Liver (tissue), 9 donors: Measurements from ENCODE around the gene KCNJ3. TPM values are rescaled to one million over a fixed set of nuclear protein-coding genes. Genes with fewer than 3 reads are reported as not detected.

Experiments used
- DNase-seq: peaks from one replicate; pipeline ENCODE4 v3.0.0-alpha.2; 2017; ENCODE audit warnings: low spot score
- H3K27ac ChIP-seq, 2 donors: one replicate each; pipeline ENCODE4 v1.7.0; 2013; ENCODE audit warnings: inconsistent platforms in 2 of 2, low read length in 2 of 2, control low read depth in 1 of 2, low read depth in 1 of 2, mild to moderate bottlenecking in 1 of 2
- H3K27me3 ChIP-seq, 4 donors: one replicate each; pipeline versions ENCODE4 v1.6.1 to v1.7.0; 2013; ENCODE audit warnings: low read length in 3 of 4, inconsistent platforms in 1 of 4, mild to moderate bottlenecking in 1 of 4, moderate library complexity in 1 of 4; ENCODE audit not compliant: control insufficient read depth in 4 of 4, insufficient read depth in 4 of 4
- H3K36me3 ChIP-seq, 4 donors: one replicate each; pipeline versions ENCODE4 v1.6.1 to v1.7.0; 2013; ENCODE audit warnings: low read length in 3 of 4, mild to moderate bottlenecking in 3 of 4, low read depth in 1 of 4, moderate library complexity in 1 of 4; ENCODE audit not compliant: control insufficient read depth in 4 of 4, insufficient read depth in 3 of 4
- H3K4me1 ChIP-seq, 4 donors: one replicate each; pipeline versions ENCODE4 v1.6.1 to v1.7.0; 2013; ENCODE audit warnings: low read length in 3 of 4, mild to moderate bottlenecking in 3 of 4, moderate library complexity in 1 of 4; ENCODE audit not compliant: control insufficient read depth in 4 of 4, insufficient read depth in 4 of 4
- H3K4me3 ChIP-seq, 3 donors: one replicate each; pipeline versions ENCODE4 v1.6.1 to v1.7.0; 2013; ENCODE audit warnings: low read length in 3 of 3, control low read depth in 1 of 3, low read depth in 1 of 3, mild to moderate bottlenecking in 1 of 3
- H3K9ac ChIP-seq, 2 donors: one replicate each; pipeline ENCODE4 v1.7.0; 2013; ENCODE audit warnings: low read length in 2 of 2, mild to moderate bottlenecking in 2 of 2, moderate library complexity in 2 of 2, control low read depth in 1 of 2, low read depth in 1 of 2
- H3K9me3 ChIP-seq, 4 donors: one replicate each; pipeline versions ENCODE4 v1.6.1 to v1.7.0; 2013; ENCODE audit warnings: low read length in 3 of 4; ENCODE audit not compliant: control insufficient read depth in 4 of 4
- ATF3 ChIP-seq: IDR thresholded peaks from 2 replicates; pipeline ENCODE4 v1.6.1; 2016; ENCODE audit warnings: antibody characterized with exemption
- CTCF ChIP-seq: fragments of 150-350 bp; IDR thresholded peaks from 2 replicates; pipeline ENCODE4 v1.5.1; 2017; ENCODE audit warnings: improper control_type of control experiment, low read depth, low read length; ENCODE audit not compliant: missing input control
- EGR1 ChIP-seq, 2 donors: IDR thresholded peaks; 2 replicates each; pipeline ENCODE4 v1.6.1; 2016 to 2018; ENCODE audit warnings: antibody characterized with exemption in 2 of 2, low read depth in 2 of 2
- FOXA1 ChIP-seq: IDR thresholded peaks from 2 replicates; pipeline ENCODE4 v1.6.1; 2016; ENCODE audit warnings: antibody characterized with exemption
- FOXA2 ChIP-seq: IDR thresholded peaks from 2 replicates; pipeline ENCODE4 v1.6.1; 2016; ENCODE audit warnings: antibody characterized with exemption
- GABPA ChIP-seq, 2 donors: IDR thresholded peaks in 1 of 2; conservative IDR thresholded peaks in 1 of 2; 2 replicates each; pipeline ENCODE4 v1.6.1; 2016; ENCODE audit warnings: antibody characterized with exemption in 2 of 2, mild to moderate bottlenecking in 1 of 2, moderate library complexity in 1 of 2
- HNF4A ChIP-seq, 2 donors: conservative IDR thresholded peaks; 2 replicates each; pipeline ENCODE4 v1.6.1; 2016; ENCODE audit warnings: antibody characterized with exemption in 2 of 2, mild to moderate bottlenecking in 2 of 2
- HNF4G ChIP-seq: IDR thresholded peaks from 2 replicates; pipeline ENCODE4 v1.6.1; 2016; ENCODE audit warnings: antibody characterized with exemption
- JUND ChIP-seq, 2 donors: IDR thresholded peaks; 2 replicates each; pipeline ENCODE4 v1.6.1; 2016; ENCODE audit warnings: antibody characterized with exemption in 2 of 2
- NR2F2 ChIP-seq: IDR thresholded peaks from 2 replicates; pipeline ENCODE4 v1.6.1; 2016; ENCODE audit warnings: antibody characterized with exemption
- RAD21 ChIP-seq, 2 donors: IDR thresholded peaks; 2 replicates each; pipeline ENCODE4 v1.6.1; 2016; ENCODE audit warnings: antibody characterized with exemption in 2 of 2, mild to moderate bottlenecking in 2 of 2
- REST ChIP-seq: IDR thresholded peaks from 2 replicates; pipeline ENCODE4 v1.6.1; 2016; ENCODE audit warnings: antibody characterized with exemption, mild to moderate bottlenecking
- RXRA ChIP-seq, 2 donors: IDR thresholded peaks; 2 replicates each; pipeline ENCODE4 v1.6.1; 2017 to 2018; ENCODE audit warnings: antibody characterized with exemption in 2 of 2, mild to moderate bottlenecking in 1 of 2
- YY1 ChIP-seq: IDR thresholded peaks from 2 replicates; pipeline ENCODE4 v1.6.1; 2016; ENCODE audit warnings: antibody characterized with exemption, mild to moderate bottlenecking
- ZBTB33 ChIP-seq: IDR thresholded peaks from 2 replicates; pipeline ENCODE4 v1.6.1; 2016; ENCODE audit warnings: antibody characterized with exemption
- WGBS: extraction: QIAGEN DNeasy Blood & Tissue Kit; methylation state at CpG from one replicate; pipeline ENCODE4 v1.1.7; 2013; 5-methylcytosine and 5-hydroxymethylcytosine counted together
- polyA plus RNA-seq, 2 donors: library from polyadenylated mRNA; stranded (reverse) in 1 of 2; unstranded in 1 of 2; fragments of 200-250 nt in 1 of 2; fragments of >200 nt in 1 of 2; fragmentation: Nextera tagmentation in 1 of 2; extraction: Ambion mirVana in 1 of 2; gene quantifications; one replicate each; pipeline versions ENCODE4 v1.2.1 to v1.2.3, GENCODE V29; 2013 to 2015
- total RNA-seq, 2 donors: library from RNA; depleted of rRNA; stranded (reverse); fragments of >200 nt; gene quantifications; one replicate each; pipeline ENCODE4 v1.2.3, GENCODE V29; 2014
- TF ChIP-seq, protein P1 (sequence below): IDR thresholded peaks from 2 replicates; pipeline ENCODE4 v1.6.1; 2016; ENCODE audit warnings: antibody characterized with exemption
- donor health status: healthy.
- donor health status: healthy.
- donor health status: healthy.
- donor health status: healthy.
- donor health status: healthy.

The KCNJ3 gene
- total and polyA plus RNA-seq, 4 donors: 0.23 to 1.3 (median 0.43) TPM

GRCh38 chr2:154696810-154697417 is 1.6 kb upstream of the KCNJ3 start (continued):
- no peak for TF ChIP-seq REST
- no peak for TF ChIP-seq ATF3
- no peak for TF ChIP-seq JUND (IDR thresholded peaks at IDR 0.05)
- TF ChIP-seq RXRA (IDR thresholded peaks at IDR 0.05): no peak

GRCh38 chr2:154697418-154698252 is 860 bp upstream of the KCNJ3 start:
- Histone ChIP-seq H3K36me3 (no peaks in the 10 kb centered on the region), H3K4me3 (peak overlapping the region; percentile 74 to 90 (median 87)), H3K27ac (peak overlapping the region; percentile 79), H3K9me3 (no peaks in the 10 kb centered on the region), H3K4me1 (peaks cover 0 to 46% (median 20%) of the 10 kb centered on the region in 4 donors), H3K9ac (peak overlapping the region in 1 of 2 donors; percentile 20), H3K27me3 (no peaks in the 10 kb centered on the region)
- TF ChIP-seq NR2F2: no peak
- DNase-seq: no peak
- WGBS: 2% methylated on average over 69 of the region's 69 CpGs

GRCh38 chr2:154698721-154699574 is 453 bp downstream of the KCNJ3 start:
- WGBS: 6% methylated on average over 60 of the region's 60 CpGs
- Histone ChIP-seq H3K4me1 (peaks cover 0 to 55% (median 21%) of the 10 kb centered on the region in 4 donors), H3K4me3 (peak overlapping the region; percentile 87 to 90 (median 88)), H3K36me3 (no peaks in the 10 kb centered on the region), H3K27me3 (no peaks in the 10 kb centered on the region), H3K27ac (peak overlapping the region; percentile 65 to 66), H3K9ac (peak overlapping the region in 1 of 2 donors; percentile 43), H3K9me3 (no peaks in the 10 kb centered on the region)
- DNase-seq: no peak
- TF ChIP-seq, protein P1, sequence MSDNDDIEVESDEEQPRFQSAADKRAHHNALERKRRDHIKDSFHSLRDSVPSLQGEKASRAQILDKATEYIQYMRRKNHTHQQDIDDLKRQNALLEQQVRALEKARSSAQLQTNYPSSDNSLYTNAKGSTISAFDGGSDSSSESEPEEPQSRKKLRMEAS: no peak
- TF ChIP-seq YY1 (no peak), FOXA2 (no peak), CTCF (no peak), HNF4A (conservative IDR thresholded peaks at IDR 0.05) (no peak), NR2F2 (no peak), FOXA1 (no peak), GABPA (IDR thresholded peaks at IDR 0.05 in 1 of 2, conservative IDR thresholded peaks at IDR 0.05 in 1 of 2) (no peak), ZBTB33 (no peak), RAD21 (IDR thresholded peaks at IDR 0.05) (no peak), HNF4G (no peak), EGR1 (IDR thresholded peaks at IDR 0.05; ENCODE audit: low read depth in 2 of 2) (no peak), ATF3 (no peak)
